HG03025 (cell line): ENCODE results near the gene CCDC170.
"Not testable (repeated sequence)": the region's sequence is repeated elsewhere in the genome, so short reads cannot be mapped to it uniquely, and the experiment has no call there.

Source experiments
- ATAC-seq: cut with Tn5 transposase; IDR thresholded peaks from one replicate; pipeline ENCODE4 v1.9.1; 2021; ENCODE audit warnings: mild to moderate bottlenecking, moderate library complexity; ENCODE audit not compliant: unreplicated experiment, low FRiP score

Gene CCDC170

GRCh38 chr6:151493161-151493803 lies 535 bp upstream of the CCDC170 start:
- no peak for ATAC-seq

- ATAC-seq: no peak
Observed at GRCh38 chr6:151494235-151494935, 568 bp downstream of the CCDC170 start.

- no peak for ATAC-seq
Observed at GRCh38 chr6:151494936-151495320, 1.1 kb downstream of the CCDC170 start.

GRCh38 chr6:151495380-151495779 lies 1.6 kb downstream of the CCDC170 start:
- ATAC-seq: no peak

GRCh38 chr6:151497905-151498304 lies 4.1 kb downstream of the CCDC170 start:
- ATAC-seq: peak; percentile 46

- peak; percentile 90 for ATAC-seq
Observed at GRCh38 chr6:151498327-151498726, 4.5 kb downstream of the CCDC170 start.

GRCh38 chr6:151499551-151499950 lies 5.7 kb downstream of the CCDC170 start:
- no peak for ATAC-seq

- no peak for ATAC-seq
Observed at GRCh38 chr6:151501511-151502136, 7.8 kb downstream of the CCDC170 start.

GRCh38 chr6:151502499-151502898 lies 8.7 kb downstream of the CCDC170 start:
- no peak for ATAC-seq

GRCh38 chr6:151506761-151507160 lies 12.9 kb downstream of the CCDC170 start:
- no peak for ATAC-seq

- no peak for ATAC-seq
Observed at GRCh38 chr6:151509048-151509447, 15.2 kb downstream of the CCDC170 start.

- ATAC-seq: no peak
Observed at GRCh38 chr6:151512481-151512880, 18.7 kb downstream of the CCDC170 start.

GRCh38 chr6:151514000-151514730 lies 20.3 kb downstream of the CCDC170 start:
- ATAC-seq: no peak

GRCh38 chr6:151518992-151519391 lies 25.2 kb downstream of the CCDC170 start:
- ATAC-seq: not testable (repeated sequence)

GRCh38 chr6:151523034-151523433 lies 29.2 kb downstream of the CCDC170 start:
- ATAC-seq: no peak

- ATAC-seq: no peak
Observed at GRCh38 chr6:151524059-151524458, 30.2 kb downstream of the CCDC170 start.

- no peak for ATAC-seq
Observed at GRCh38 chr6:151534576-151534975, 40.8 kb downstream of the CCDC170 start.

GRCh38 chr6:151535476-151536187 lies 41.8 kb downstream of the CCDC170 start:
- no peak for ATAC-seq

GRCh38 chr6:151536188-151536479 lies 42.3 kb downstream of the CCDC170 start:
- no peak for ATAC-seq

- no peak for ATAC-seq
Observed at GRCh38 chr6:151537556-151537955, 43.7 kb downstream of the CCDC170 start.
